Measurements from ENCODE around the gene ARHGAP15.

The ARHGAP15 gene

DNA sequence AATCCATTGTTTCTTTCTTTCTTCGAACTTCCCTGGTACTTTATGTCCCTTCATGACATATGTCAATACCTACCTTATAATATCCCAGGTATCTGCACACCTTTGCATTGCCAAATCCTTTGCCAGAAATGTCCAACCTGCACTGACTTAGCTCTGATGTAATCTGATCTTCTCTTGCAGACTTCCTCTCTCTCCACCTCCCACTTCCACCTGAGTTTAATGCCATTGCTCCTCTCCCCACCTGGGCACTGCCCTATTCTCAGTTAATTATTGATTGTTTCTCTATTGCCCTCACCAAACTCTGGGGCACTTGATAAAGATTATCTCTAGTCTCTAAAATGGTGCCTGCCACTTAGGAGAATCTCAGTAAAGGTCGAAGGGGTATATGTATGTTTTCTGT lies 23.0 kb downstream of the ARHGAP15 start:
- no CpG with 5 or more reads among the region's 2 CpGs for WGBS, 2 donors (ENCODE audit: extremely low coverage in 2 of 2, insufficient read length in 2 of 2, insufficient replicate concordance in 1 of 2)
- H3K79me1 ChIP-seq (ENCODE audit: low read depth, low read length), result no peaks in the 10 kb centered on the region

GRCh38 chr2:143152637-143153036 lies 23.4 kb downstream of the ARHGAP15 start:
- no peak overlapping the region for H3K9ac ChIP-seq (ENCODE audit: low read depth, low read length, poor library complexity)
- peaks cover 0 to 2% of the 10 kb centered on the region in 2 donors for H3K9me3 ChIP-seq (replicated peaks in 1 of 2; ENCODE audit: control insufficient read depth in 2 of 2, insufficient read depth in 1 of 2, low read depth in 1 of 2, low read length in 2 of 2)
- no peaks in the 10 kb centered on the region for H3K79me1 ChIP-seq (ENCODE audit: low read depth, low read length)
- H3K18ac ChIP-seq (ENCODE audit: low read length), result no peak overlapping the region
- no peaks in the 10 kb centered on the region for H3K36me3 ChIP-seq (replicated peaks in 1 of 2; ENCODE audit: control insufficient read depth in 2 of 2, insufficient read depth in 2 of 2, low read length in 2 of 2)
- H2BK120ac ChIP-seq (ENCODE audit: low read depth, low read length), result no peak overlapping the region
- H3K4ac ChIP-seq (ENCODE audit: low read length), result no peak overlapping the region
- H4K91ac ChIP-seq (ENCODE audit: low read depth, low read length, poor library complexity), result no peak overlapping the region
- H3K14ac ChIP-seq (ENCODE audit: low read length), result no peak overlapping the region
- H3K4me1 ChIP-seq (ENCODE audit: control insufficient read depth in 2 of 2, insufficient read depth in 1 of 2, low read depth in 1 of 2, low read length in 2 of 2), result no peaks in the 10 kb centered on the region
- no peak overlapping the region for H2BK5ac ChIP-seq (ENCODE audit: low read length)
- no peak for DNase-seq (ENCODE audit: low spot score)
- H2AK5ac ChIP-seq (ENCODE audit: low read depth, low read length), result no peak overlapping the region
- no peak overlapping the region for H3K4me3 ChIP-seq (ENCODE audit: low read length in 2 of 2)
- H2AFZ ChIP-seq (ENCODE audit: low read length), result no peak overlapping the region
- no peak overlapping the region for H2BK15ac ChIP-seq (ENCODE audit: low read length)
- H3K27me3 ChIP-seq (ENCODE audit: control insufficient read depth in 3 of 3, insufficient read depth in 3 of 3, low read depth in 1 of 3, low read length in 3 of 3), result peaks cover 0 to 1% (median 0%) of the 10 kb centered on the region in 3 experiments
- no peak overlapping the region for H4K8ac ChIP-seq (ENCODE audit: low read depth, low read length)
- H3K27ac ChIP-seq (replicated peaks; ENCODE audit: low read length), result no peak overlapping the region
- H3K23ac ChIP-seq (ENCODE audit: low read depth, low read length, poor library complexity), result no peak overlapping the region
- H3K4me2 ChIP-seq (ENCODE audit: insufficient read depth, low read length, poor library complexity, severe bottlenecking), result no peak overlapping the region
- H2BK12ac ChIP-seq (ENCODE audit: low read length), result no peak overlapping the region
- no CpG with 5 or more reads among the region's 3 CpGs for WGBS, 2 donors (ENCODE audit: extremely low coverage in 2 of 2, insufficient read length in 2 of 2, insufficient replicate concordance in 1 of 2)

More for the DNA sequence above, 23.0 kb downstream of the ARHGAP15 start:
- no peak overlapping the region for H3K4ac ChIP-seq (ENCODE audit: low read length)
- no peak overlapping the region for H4K91ac ChIP-seq (ENCODE audit: low read depth, low read length, poor library complexity)
- H2BK120ac ChIP-seq (ENCODE audit: low read depth, low read length), result no peak overlapping the region
- H2BK5ac ChIP-seq (ENCODE audit: low read length), result no peak overlapping the region
- no peak overlapping the region for H2AK5ac ChIP-seq (ENCODE audit: low read depth, low read length)
- no peak overlapping the region for H2BK15ac ChIP-seq (ENCODE audit: low read length)
- H3K9ac ChIP-seq (ENCODE audit: low read depth, low read length, poor library complexity), result no peak overlapping the region
- H4K8ac ChIP-seq (ENCODE audit: low read depth, low read length), result no peak overlapping the region
- no peak overlapping the region for H2AFZ ChIP-seq (ENCODE audit: low read length)
- no peak overlapping the region for H2BK12ac ChIP-seq (ENCODE audit: low read length)
- H3K27ac ChIP-seq (replicated peaks; ENCODE audit: low read length), result no peak overlapping the region
- no peak overlapping the region for H3K23ac ChIP-seq (ENCODE audit: low read depth, low read length, poor library complexity)
- DNase-seq (ENCODE audit: low spot score), result no peak
- no peak overlapping the region for H3K18ac ChIP-seq (ENCODE audit: low read length)
- no peak overlapping the region for H3K14ac ChIP-seq (ENCODE audit: low read length)
- H3K4me3 ChIP-seq (ENCODE audit: low read length in 2 of 2), result no peak overlapping the region
- peaks cover 0 to 1% (median 0%) of the 10 kb centered on the region in 3 experiments for H3K27me3 ChIP-seq (ENCODE audit: control insufficient read depth in 3 of 3, insufficient read depth in 3 of 3, low read depth in 1 of 3, low read length in 3 of 3)
- H3K4me1 ChIP-seq (ENCODE audit: control insufficient read depth in 2 of 2, insufficient read depth in 1 of 2, low read depth in 1 of 2, low read length in 2 of 2), result no peaks in the 10 kb centered on the region
- no peaks in the 10 kb centered on the region for H3K36me3 ChIP-seq (replicated peaks in 1 of 2; ENCODE audit: control insufficient read depth in 2 of 2, insufficient read depth in 2 of 2, low read length in 2 of 2)
- no peak overlapping the region for H3K4me2 ChIP-seq (ENCODE audit: insufficient read depth, low read length, poor library complexity, severe bottlenecking)
- H3K9me3 ChIP-seq (replicated peaks in 1 of 2; ENCODE audit: control insufficient read depth in 2 of 2, insufficient read depth in 1 of 2, low read depth in 1 of 2, low read length in 2 of 2), result peaks cover 0 to 2% of the 10 kb centered on the region in 2 donors

DNA sequence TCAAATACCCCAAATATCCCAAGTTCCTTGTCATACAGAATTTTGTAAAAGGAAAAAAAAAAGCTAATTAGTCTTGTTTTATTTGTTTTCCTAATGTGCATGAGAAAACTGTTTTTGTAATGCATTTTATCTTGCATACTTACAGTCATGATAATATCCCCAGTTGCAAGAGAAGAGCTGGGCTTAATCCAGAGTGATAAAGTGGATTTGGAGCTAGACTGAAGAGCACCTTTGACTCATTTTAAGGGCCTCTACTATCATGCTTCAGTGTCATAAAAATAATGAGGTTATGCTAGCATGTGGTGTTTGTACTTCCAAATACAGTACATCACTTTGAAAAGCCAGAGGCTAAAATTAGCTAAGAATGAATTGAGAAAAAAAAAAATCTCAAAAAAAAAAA lies 26.4 kb downstream of the ARHGAP15 start:
- H3K4ac ChIP-seq (ENCODE audit: low read length), result no peak overlapping the region
- H3K27ac ChIP-seq (replicated peaks; ENCODE audit: low read length), result no peak overlapping the region
- H3K79me1 ChIP-seq (ENCODE audit: low read depth, low read length), result no peaks in the 10 kb centered on the region
- no peak for DNase-seq (ENCODE audit: low spot score)
- H3K4me3 ChIP-seq (ENCODE audit: low read length in 2 of 2), result no peak overlapping the region
- no peak overlapping the region for H2AFZ ChIP-seq (ENCODE audit: low read length)
- no peak overlapping the region for H3K9ac ChIP-seq (ENCODE audit: low read depth, low read length, poor library complexity)
- no peak overlapping the region for H2BK12ac ChIP-seq (ENCODE audit: low read length)
- no peak overlapping the region for H2BK120ac ChIP-seq (ENCODE audit: low read depth, low read length)
- no peak overlapping the region for H3K23ac ChIP-seq (ENCODE audit: low read depth, low read length, poor library complexity)
- no peaks in the 10 kb centered on the region for H3K27me3 ChIP-seq (ENCODE audit: control insufficient read depth in 3 of 3, insufficient read depth in 3 of 3, low read depth in 1 of 3, low read length in 3 of 3)
- no peak overlapping the region for H3K14ac ChIP-seq (ENCODE audit: low read length)
- H3K18ac ChIP-seq (ENCODE audit: low read length), result no peak overlapping the region
- no peak overlapping the region for H2BK15ac ChIP-seq (ENCODE audit: low read length)
- H4K91ac ChIP-seq (ENCODE audit: low read depth, low read length, poor library complexity), result no peak overlapping the region
- no peaks in the 10 kb centered on the region for H3K9me3 ChIP-seq (replicated peaks in 1 of 2; ENCODE audit: control insufficient read depth in 2 of 2, insufficient read depth in 1 of 2, low read depth in 1 of 2, low read length in 2 of 2)
- no peak overlapping the region for H2BK5ac ChIP-seq (ENCODE audit: low read length)
- no peak overlapping the region for H2AK5ac ChIP-seq (ENCODE audit: low read depth, low read length)
- H3K4me2 ChIP-seq (ENCODE audit: insufficient read depth, low read length, poor library complexity, severe bottlenecking), result no peak overlapping the region
- H3K36me3 ChIP-seq (replicated peaks in 1 of 2; ENCODE audit: control insufficient read depth in 2 of 2, insufficient read depth in 2 of 2, low read length in 2 of 2), result no peaks in the 10 kb centered on the region
- H4K8ac ChIP-seq (ENCODE audit: low read depth, low read length), result no peak overlapping the region
- H3K4me1 ChIP-seq (ENCODE audit: control insufficient read depth in 2 of 2, insufficient read depth in 1 of 2, low read depth in 1 of 2, low read length in 2 of 2), result peaks cover 0 to 1% of the 10 kb centered on the region in 2 donors

- Histone ChIP-seq H3K4me3 (ENCODE audit: low read length in 2 of 2) (no peak overlapping the region), H2BK12ac (ENCODE audit: low read length) (no peak overlapping the region), H3K23ac (ENCODE audit: low read depth, low read length, poor library complexity) (no peak overlapping the region), H3K14ac (ENCODE audit: low read length) (no peak overlapping the region), H3K79me1 (ENCODE audit: low read depth, low read length) (no peaks in the 10 kb centered on the region), H3K4me2 (ENCODE audit: insufficient read depth, low read length, poor library complexity, severe bottlenecking) (no peak overlapping the region), H3K4me1 (ENCODE audit: control insufficient read depth in 2 of 2, insufficient read depth in 1 of 2, low read depth in 1 of 2, low read length in 2 of 2) (peaks cover 0 to 4% of the 10 kb centered on the region in 2 donors), H2BK15ac (ENCODE audit: low read length) (no peak overlapping the region), H2BK120ac (ENCODE audit: low read depth, low read length) (no peak overlapping the region), H3K9me3 (replicated peaks in 1 of 2; ENCODE audit: control insufficient read depth in 2 of 2, insufficient read depth in 1 of 2, low read depth in 1 of 2, low read length in 2 of 2) (no peaks in the 10 kb centered on the region), H2BK5ac (ENCODE audit: low read length) (no peak overlapping the region), H4K91ac (ENCODE audit: low read depth, low read length, poor library complexity) (no peak overlapping the region), H3K27me3 (ENCODE audit: control insufficient read depth in 3 of 3, insufficient read depth in 3 of 3, low read depth in 1 of 3, low read length in 3 of 3) (no peaks in the 10 kb centered on the region), H2AK5ac (ENCODE audit: low read depth, low read length) (no peak overlapping the region), H3K36me3 (replicated peaks in 1 of 2; ENCODE audit: control insufficient read depth in 2 of 2, insufficient read depth in 2 of 2, low read length in 2 of 2) (no peaks in the 10 kb centered on the region), H3K4ac (ENCODE audit: low read length) (no peak overlapping the region), H4K8ac (ENCODE audit: low read depth, low read length) (no peak overlapping the region), H3K18ac (ENCODE audit: low read length) (no peak overlapping the region), H2AFZ (ENCODE audit: low read length) (no peak overlapping the region), H3K9ac (ENCODE audit: low read depth, low read length, poor library complexity) (no peak overlapping the region), H3K27ac (replicated peaks; ENCODE audit: low read length) (no peak overlapping the region)
- no peak for DNase-seq (ENCODE audit: low spot score)
- WGBS, 2 donors (ENCODE audit: extremely low coverage in 2 of 2, insufficient read length in 2 of 2, insufficient replicate concordance in 1 of 2), result no CpG with 5 or more reads among the region's 1 CpG
These were observed 27.8 kb downstream of the ARHGAP15 start for GRCh38 chr2:143157001-143157400.
